Measurements from ENCODE around the gene TAF5L.
"Not testable (repeated sequence)": the region's sequence is repeated elsewhere in the genome, so short reads cannot be mapped to it uniquely, and the experiment has no call there.

The TAF5L gene

GRCh38 chr1:229596925-229597699, 28.8 kb downstream of the TAF5L start:
- Histone ChIP-seq H3F3A (ENCODE audit: low read depth) (no peaks in the 10 kb centered on the region), H3K36me3 (ENCODE audit: insufficient read depth, low read length) (peaks cover 52% of the 10 kb centered on the region; the same call in 1 of the 2 replicates), H3K4me3 (ENCODE audit: low read length, poor library complexity, severe bottlenecking) (no peak overlapping the region), H4K20me1 (ENCODE audit: insufficient read depth, low read length, poor library complexity, severe bottlenecking) (no peaks in the 10 kb centered on the region), H3K9ac (ENCODE audit: low read depth, low read length, poor library complexity, severe bottlenecking) (no peak overlapping the region), H3K9me2 (replicated peaks; ENCODE audit: low read depth, low read length) (no peaks in the 10 kb centered on the region), H3K4me2 (ENCODE audit: low read depth, low read length, poor library complexity, severe bottlenecking) (no peak overlapping the region), H3K4me1 (ENCODE audit: insufficient read depth, low read length, poor library complexity, severe bottlenecking) (no peaks in the 10 kb centered on the region), H3K9me3 (ENCODE audit: insufficient read depth, low read depth, low read length) (no peaks in the 10 kb centered on the region), H3K79me2 (ENCODE audit: insufficient read depth, low read length) (peaks cover 3% of the 10 kb centered on the region; the same call in 1 of the 2 replicates), H2AFZ (ENCODE audit: low read length) (no peak overlapping the region), H3K27me3 (ENCODE audit: insufficient read depth, low read length, poor library complexity, severe bottlenecking) (no peaks in the 10 kb centered on the region)
- no peak for TF ChIP-seq EZH2phosphoT487 (IDR thresholded peaks at IDR 0.05; ENCODE audit: borderline replicate concordance)
- no peak for TF ChIP-seq CTCF (conservative IDR thresholded peaks at IDR 0.05; ENCODE audit: low read length)

- not testable (repeated sequence) for H2AFZ ChIP-seq (ENCODE audit: low read length); H3K9me3 ChIP-seq (ENCODE audit: insufficient read depth, low read depth, low read length); H3K9ac ChIP-seq (ENCODE audit: low read depth, low read length, poor library complexity, severe bottlenecking); H3K4me2 ChIP-seq (ENCODE audit: low read depth, low read length, poor library complexity, severe bottlenecking); H3K4me1 ChIP-seq (ENCODE audit: insufficient read depth, low read length, poor library complexity, severe bottlenecking); H3K4me3 ChIP-seq (ENCODE audit: low read length, poor library complexity, severe bottlenecking); H3F3A ChIP-seq (ENCODE audit: low read depth); H3K9me2 ChIP-seq (replicated peaks; ENCODE audit: low read depth, low read length); H4K20me1 ChIP-seq (ENCODE audit: insufficient read depth, low read length, poor library complexity, severe bottlenecking); H3K27me3 ChIP-seq (ENCODE audit: insufficient read depth, low read length, poor library complexity, severe bottlenecking); H3K79me2 ChIP-seq (ENCODE audit: insufficient read depth, low read length)
- peaks cover 39% of the 10 kb centered on the region; the same call in 1 of the 2 replicates for H3K36me3 ChIP-seq (ENCODE audit: insufficient read depth, low read length)
These were observed 30.0 kb downstream of the TAF5L start for GRCh38 chr1:229595876-229596275.

- Histone ChIP-seq H3F3A (ENCODE audit: low read depth) (no peaks in the 10 kb centered on the region), H3K36me3 (ENCODE audit: insufficient read depth, low read length) (peaks cover 32% of the 10 kb centered on the region; the same call in 1 of the 2 replicates), H2AFZ (ENCODE audit: low read length) (no peak overlapping the region), H4K20me1 (ENCODE audit: insufficient read depth, low read length, poor library complexity, severe bottlenecking) (no peaks in the 10 kb centered on the region), H3K4me1 (ENCODE audit: insufficient read depth, low read length, poor library complexity, severe bottlenecking) (no peaks in the 10 kb centered on the region), H3K27me3 (ENCODE audit: insufficient read depth, low read length, poor library complexity, severe bottlenecking) (no peaks in the 10 kb centered on the region), H3K79me2 (ENCODE audit: insufficient read depth, low read length) (peaks cover 1% of the 10 kb centered on the region; the same call in 1 of the 2 replicates), H3K4me3 (ENCODE audit: low read length, poor library complexity, severe bottlenecking) (no peak overlapping the region), H3K4me2 (ENCODE audit: low read depth, low read length, poor library complexity, severe bottlenecking) (no peak overlapping the region), H3K9ac (ENCODE audit: low read depth, low read length, poor library complexity, severe bottlenecking) (no peak overlapping the region), H3K9me3 (ENCODE audit: insufficient read depth, low read depth, low read length) (no peaks in the 10 kb centered on the region), H3K9me2 (replicated peaks; ENCODE audit: low read depth, low read length) (no peaks in the 10 kb centered on the region)
- no peak for TF ChIP-seq EZH2phosphoT487 (IDR thresholded peaks at IDR 0.05; ENCODE audit: borderline replicate concordance)
- TF ChIP-seq CTCF (conservative IDR thresholded peaks at IDR 0.05; ENCODE audit: low read length) = no peak
These were observed 31.5 kb downstream of the TAF5L start for GRCh38 chr1:229594227-229595008.

Measured in Loucy (cell line).